CD14-positive monocyte (primary cell): ENCODE measurements around the gene PTPN14. TPM values are rescaled to one million over a fixed set of nuclear protein-coding genes. Genes with fewer than 3 reads are reported as not detected.

ENCODE experiments used
- DNase-seq, 3 donors: peaks; one replicate each; pipeline ENCODE4 v3.0.0-alpha.2; 2011 to 2022
- H2AFZ ChIP-seq: 2 replicates; pipeline ENCODE4 v1.6.0; 2012; ENCODE audit warnings: mild to moderate bottlenecking, low read depth, low read length, inconsistent platforms; ENCODE audit not compliant: insufficient read depth, poor library complexity, severe bottlenecking
- H3K27ac ChIP-seq, 2 donors: 1 replicate in 1 of 2; 2 replicates in 1 of 2; pipeline ENCODE4 v1.5.1; 2012 to 2013; ENCODE audit warnings: low read length in 2 of 2, control low read depth in 1 of 2, inconsistent platforms in 1 of 2, low read depth in 1 of 2, mild to moderate bottlenecking in 1 of 2
- H3K27me3 ChIP-seq, 2 donors: one replicate each; pipeline versions ENCODE4 v1.6.0 to v1.6.1; 2011 to 2013; ENCODE audit warnings: low read length in 2 of 2; ENCODE audit not compliant: control insufficient read depth in 2 of 2, insufficient read depth in 2 of 2
- H3K36me3 ChIP-seq, 2 donors: replicated peaks in 1 of 2; 1 replicate in 1 of 2; 2 replicates in 1 of 2; pipeline versions ENCODE4 v1.5.1 to v1.6.1; 2012 to 2013; ENCODE audit warnings: low read length in 2 of 2, control low read depth in 1 of 2, inconsistent platforms in 1 of 2, mild to moderate bottlenecking in 1 of 2; ENCODE audit not compliant: insufficient read depth in 2 of 2, control insufficient read depth in 1 of 2
- H3K4me1 ChIP-seq, 2 donors: 1 replicate in 1 of 2; 2 replicates in 1 of 2; pipeline versions ENCODE4 v1.5.1 to v1.6.1; 2012 to 2013; ENCODE audit warnings: low read length in 2 of 2, control low read depth in 1 of 2, inconsistent platforms in 1 of 2, mild to moderate bottlenecking in 1 of 2, moderate library complexity in 1 of 2; ENCODE audit not compliant: insufficient read depth in 2 of 2, control insufficient read depth in 1 of 2
- H3K4me2 ChIP-seq: replicated peaks from 2 replicates; pipeline ENCODE3; 2012; ENCODE audit warnings: low read length, moderate library complexity, mild to moderate bottlenecking; ENCODE audit not compliant: poor library complexity, severe bottlenecking; ENCODE audit errors: extremely low read depth
- H3K4me3 ChIP-seq, 3 experiments: fragments of 200-600 bp in 1 of 3; sonication (generic) in 1 of 3; replicated peaks in 1 of 3; 1 replicate in 2 of 3; 2 replicates in 1 of 3; pipeline ENCODE4 v1.5.1; 2011 to 2013; ENCODE audit warnings: low read length in 3 of 3, mild to moderate bottlenecking in 3 of 3, control low read depth in 2 of 3, low read depth in 2 of 3, inconsistent platforms in 1 of 3, moderate library complexity in 1 of 3
- H3K79me2 ChIP-seq: 2 replicates; pipeline ENCODE4 v1.6.0; 2012; ENCODE audit warnings: mild to moderate bottlenecking, control low read depth, inconsistent platforms, low read length, moderate library complexity; ENCODE audit not compliant: insufficient read depth
- H3K9ac ChIP-seq: 2 replicates; pipeline ENCODE4 v1.6.0; 2017; ENCODE audit warnings: low read length, mild to moderate bottlenecking; ENCODE audit not compliant: insufficient read depth, poor library complexity, severe bottlenecking
- H3K9me3 ChIP-seq, 2 donors: replicated peaks in 1 of 2; 1 replicate in 1 of 2; 2 replicates in 1 of 2; pipeline versions ENCODE4 v1.5.1 to v1.6.1; 2012 to 2013; ENCODE audit warnings: low read length in 2 of 2, control low read depth in 1 of 2; ENCODE audit not compliant: control insufficient read depth in 1 of 2, insufficient read depth in 1 of 2
- H4K20me1 ChIP-seq: 2 replicates; pipeline ENCODE4 v1.6.0; 2012; ENCODE audit warnings: mild to moderate bottlenecking, low read length, control low read depth, moderate library complexity; ENCODE audit not compliant: insufficient read depth
- H3K27ac Mint-ChIP-seq, 7 donors: one replicate each; pipeline ENCODE4 v1.8.0; 2020; ENCODE audit warnings: mild to moderate bottlenecking in 7 of 7, mixed read lengths in 7 of 7, moderate library complexity in 6 of 7, inconsistent platforms in 2 of 7
- H3K27me3 Mint-ChIP-seq, 3 donors: one replicate each; pipeline ENCODE4 v1.8.0; 2021 to 2022; ENCODE audit warnings: low read depth in 3 of 3, mild to moderate bottlenecking in 3 of 3, mixed read lengths in 3 of 3, moderate library complexity in 3 of 3, inconsistent platforms in 1 of 3
- H3K36me3 Mint-ChIP-seq, 2 donors: one replicate each; pipeline ENCODE4 v1.8.0; 2020; ENCODE audit warnings: mixed read lengths in 2 of 2, inconsistent platforms in 1 of 2, mild to moderate bottlenecking in 1 of 2
- H3K4me1 Mint-ChIP-seq: one replicate; pipeline ENCODE4 v1.8.0; 2020; ENCODE audit warnings: mild to moderate bottlenecking, mixed read lengths
- H3K4me3 Mint-ChIP-seq, 2 donors: one replicate each; pipeline ENCODE4 v1.8.0; 2020; ENCODE audit warnings: mild to moderate bottlenecking in 2 of 2, mixed read lengths in 2 of 2, moderate library complexity in 1 of 2
- H3K9me3 Mint-ChIP-seq, 7 donors: one replicate each; pipeline ENCODE4 v1.8.0; 2020 to 2022; ENCODE audit warnings: mixed read lengths in 7 of 7, mild to moderate bottlenecking in 6 of 7, moderate library complexity in 6 of 7, inconsistent platforms in 2 of 7
- CTCF ChIP-seq: fragments of 200-600 bp; IDR thresholded peaks from one replicate; pipeline ENCODE4 v1.8.0; 2022; ENCODE audit warnings: antibody characterized with exemption, mild to moderate bottlenecking
- WGBS: methylation state at CpG from one replicate; pipeline ENCODE4 v1.1.5; 2013; ENCODE audit warnings: missing lambda C conversion rate; ENCODE audit not compliant: insufficient coverage; 5-methylcytosine and 5-hydroxymethylcytosine counted together
- intact Hi-C, 2 donors: fragments of 100-400 bp; cut with micrococcal nuclease; formaldehyde crosslinking; loops; one replicate each; pipeline versions ENCODE4 v1.15.0 to v1.15.1; 2023
- polyA plus RNA-seq, 3 donors: library from polyadenylated mRNA; depleted of rRNA in 1 of 3; unstranded in 2 of 3; stranded (reverse) in 1 of 3; fragments of 300-500 nt in 2 of 3; fragments of >200 nt in 1 of 3; fragmentation: Illumina TruSeq in 2 of 3; gene quantifications; 1 replicate in 2 of 3; 2 replicates in 1 of 3; pipeline ENCODE4 v1.2.3, GENCODE V29; 2012 to 2021

The PTPN14 gene
- polyA plus RNA-seq, 3 donors: 0.01 TPM; not detected in 1

GRCh38 chr1:214467078-214467585, 84.3 kb downstream of the PTPN14 start:
- Histone ChIP-seq H3K9ac (no peak overlapping the region), H3K4me2 (no peak overlapping the region), H3K79me2 (no peaks in the 10 kb centered on the region), H4K20me1 (no peaks in the 10 kb centered on the region), H3K4me1 (no peaks in the 10 kb centered on the region), H3K27me3 (no peaks in the 10 kb centered on the region), H3K27ac (no peak overlapping the region), H3K4me3 (no peak overlapping the region), H3K36me3 (no peaks in the 10 kb centered on the region), H2AFZ (no peak overlapping the region), H3K9me3 (no peaks in the 10 kb centered on the region)
- peaks cover 0 to 2% (median 0%) of the 10 kb centered on the region in 7 donors for H3K9me3 Mint-ChIP-seq
- no peak overlapping the region for H3K4me3 Mint-ChIP-seq
- intact Hi-C loops: no loop called here
- no CpG with 5 or more reads among the region's 1 CpG for WGBS
- no peaks in the 10 kb centered on the region for H3K36me3 Mint-ChIP-seq
- peaks cover 0 to 7% (median 2%) of the 10 kb centered on the region in 3 donors for H3K27me3 Mint-ChIP-seq
- no peak for TF ChIP-seq CTCF
- no peak overlapping the region for H3K27ac Mint-ChIP-seq
- no peaks in the 10 kb centered on the region for H3K4me1 Mint-ChIP-seq
- DNase-seq: no peak

- peaks cover 0 to 4% (median 2%) of the 10 kb centered on the region in 3 donors for H3K27me3 Mint-ChIP-seq
- no peak for DNase-seq
- Histone ChIP-seq H3K4me3 (no peak overlapping the region), H2AFZ (no peak overlapping the region), H3K9ac (no peak overlapping the region), H3K27me3 (no peaks in the 10 kb centered on the region), H3K4me1 (no peaks in the 10 kb centered on the region), H3K36me3 (no peaks in the 10 kb centered on the region), H3K9me3 (no peaks in the 10 kb centered on the region), H4K20me1 (no peaks in the 10 kb centered on the region), H3K27ac (no peak overlapping the region), H3K4me2 (no peak overlapping the region), H3K79me2 (no peaks in the 10 kb centered on the region)
- peaks cover 0 to 2% (median 0%) of the 10 kb centered on the region in 7 donors for H3K9me3 Mint-ChIP-seq
- no peak overlapping the region for H3K4me3 Mint-ChIP-seq
- intact Hi-C loops: no loop called here
- H3K36me3 Mint-ChIP-seq: no peaks in the 10 kb centered on the region
- H3K4me1 Mint-ChIP-seq: no peaks in the 10 kb centered on the region
- no CpG with 5 or more reads among the region's 3 CpGs for WGBS
- H3K27ac Mint-ChIP-seq: no peak overlapping the region
- no peak for TF ChIP-seq CTCF
Measured at GRCh38 chr1:214466403-214467077, 84.9 kb downstream of the PTPN14 start.
